HG03095 (cell line): Measurements from ENCODE around the gene LRRC26.

Experiments
- ATAC-seq: cut with Tn5 transposase; IDR thresholded peaks from one replicate; pipeline ENCODE4 v1.9.1; 2021; ENCODE audit warnings: moderate library complexity; ENCODE audit not compliant: unreplicated experiment

Gene LRRC26

DNA sequence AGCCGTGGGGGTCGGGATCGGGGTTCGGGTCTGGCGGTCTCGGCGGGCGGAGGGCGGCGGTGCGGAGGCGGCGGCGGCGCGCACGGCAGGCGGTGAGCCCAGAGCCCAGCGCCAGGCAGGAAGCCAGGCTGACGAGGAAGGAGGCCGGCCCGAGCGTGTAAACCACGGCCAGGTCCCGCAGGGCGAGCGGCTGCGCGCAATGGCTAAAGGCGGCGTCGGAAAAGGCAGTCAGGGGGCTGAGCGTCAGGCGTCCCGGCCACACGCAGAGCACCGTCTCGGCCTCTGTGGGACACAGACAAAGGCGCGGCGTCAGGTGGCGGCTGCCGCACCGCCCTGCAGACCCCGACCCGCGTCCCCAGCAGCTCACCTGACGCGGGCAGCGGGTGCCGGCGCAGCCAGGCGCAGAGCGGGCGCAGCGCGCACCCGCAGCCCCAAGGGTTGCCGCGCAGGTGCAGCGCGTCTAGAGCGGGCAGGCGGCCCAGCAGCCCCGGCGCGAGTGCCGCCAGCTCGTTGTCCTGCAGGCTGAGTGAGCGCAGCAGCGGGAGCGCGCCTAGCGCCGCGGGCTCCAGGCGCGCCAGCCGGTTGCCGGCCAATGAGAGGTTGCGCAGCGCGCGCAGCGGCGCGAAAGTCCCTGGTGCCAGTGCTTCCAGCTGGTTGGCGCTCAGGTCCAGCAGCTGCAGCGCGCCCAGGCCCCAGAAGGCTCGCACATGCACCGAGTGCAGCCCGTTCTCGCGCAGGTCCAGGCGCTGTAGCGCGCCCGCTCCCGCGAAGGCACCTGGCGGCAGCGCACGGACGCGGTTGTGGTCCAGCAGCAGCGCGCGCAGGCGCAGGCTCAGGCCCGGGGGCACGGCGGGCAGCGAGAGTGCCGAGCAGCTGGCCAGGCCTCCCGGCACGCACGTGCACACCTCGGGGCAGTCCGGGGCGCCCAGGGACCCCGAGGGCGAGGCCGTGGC lies 671 bp downstream of the LRRC26 start:
- no peak for ATAC-seq

GRCh38 chr9:137168573-137168903 lies 1.3 kb downstream of the LRRC26 start:
- no peak for ATAC-seq

DNA sequence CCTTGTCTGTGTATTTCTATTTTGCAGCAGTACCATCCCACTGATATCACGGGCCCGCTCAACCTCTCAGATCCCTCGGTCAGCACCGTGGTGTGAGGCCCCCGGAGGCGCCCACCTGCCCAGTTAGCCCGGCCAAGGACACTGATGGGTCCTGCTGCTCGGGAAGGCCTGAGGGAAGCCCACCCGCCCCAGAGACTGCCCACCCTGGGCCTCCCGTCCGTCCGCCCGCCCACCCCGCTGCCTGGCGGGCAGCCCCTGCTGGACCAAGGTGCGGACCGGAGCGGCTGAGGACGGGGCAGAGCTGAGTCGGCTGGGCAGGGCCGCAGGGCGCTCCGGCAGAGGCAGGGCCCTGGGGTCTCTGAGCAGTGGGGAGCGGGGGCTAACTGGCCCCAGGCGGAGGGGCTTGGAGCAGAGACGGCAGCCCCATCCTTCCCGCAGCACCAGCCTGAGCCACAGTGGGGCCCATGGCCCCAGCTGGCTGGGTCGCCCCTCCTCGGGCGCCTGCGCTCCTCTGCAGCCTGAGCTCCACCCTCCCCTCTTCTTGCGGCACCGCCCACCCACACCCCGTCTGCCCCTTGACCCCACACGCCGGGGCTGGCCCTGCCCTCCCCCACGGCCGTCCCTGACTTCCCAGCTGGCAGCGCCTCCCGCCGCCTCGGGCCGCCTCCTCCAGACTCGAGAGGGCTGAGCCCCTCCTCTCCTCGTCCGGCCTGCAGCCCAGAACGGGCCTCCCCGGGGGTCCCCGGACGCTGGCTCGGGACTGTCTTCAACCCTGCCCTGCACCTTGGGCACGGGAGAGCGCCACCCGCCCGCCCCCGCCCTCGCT lies 1.9 kb downstream of the LRRC26 start:
- ATAC-seq = no peak

- ATAC-seq = no peak
Measured at GRCh38 chr9:137167277-137167746, 2.5 kb downstream of the LRRC26 start.

DNA sequence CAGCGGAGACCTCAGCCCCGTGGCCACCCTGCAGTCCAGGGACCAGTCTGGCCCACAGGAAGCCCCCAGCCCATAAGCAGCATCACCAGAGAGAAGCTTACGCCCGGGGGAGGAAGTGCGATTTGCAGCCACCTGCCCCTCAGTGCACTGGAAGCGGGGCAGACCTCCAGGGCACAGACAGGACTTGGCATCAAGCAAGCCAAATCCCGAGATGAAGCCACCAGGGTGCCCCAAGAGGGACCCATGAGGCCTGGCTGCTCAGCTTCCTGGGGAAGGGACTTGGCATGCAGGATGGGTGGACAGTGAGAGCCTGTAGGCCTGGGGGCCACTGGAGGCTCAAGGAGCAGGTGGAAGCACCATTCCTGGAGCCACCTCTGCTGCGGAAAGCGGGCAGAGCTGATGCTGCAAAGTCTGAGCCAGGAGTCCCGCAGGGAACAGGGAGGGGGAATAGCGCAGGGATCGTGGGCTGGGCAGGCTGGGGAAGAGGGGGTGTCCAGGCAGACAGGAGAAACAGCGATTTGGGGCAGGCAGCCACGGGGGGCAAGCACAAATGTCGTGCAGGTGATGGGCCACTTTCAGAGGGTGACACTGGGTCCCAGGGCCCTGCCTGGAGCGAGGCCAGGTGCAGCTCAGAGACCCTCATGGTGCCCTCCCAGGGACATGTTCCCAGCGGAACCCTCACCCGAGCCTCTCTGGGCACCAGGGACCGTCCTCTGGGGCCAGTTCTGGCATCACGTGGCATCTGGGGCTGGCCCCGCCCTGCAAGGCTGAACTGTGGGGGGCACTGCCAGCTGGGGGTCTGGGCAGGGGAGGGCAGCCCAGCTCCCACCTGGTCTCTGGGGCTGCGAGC lies 3.2 kb downstream of the LRRC26 start:
- ATAC-seq = no peak

GRCh38 chr9:137165250-137165836 lies 4.5 kb downstream of the LRRC26 start:
- ATAC-seq = no peak

- ATAC-seq = no peak
Measured at GRCh38 chr9:137164370-137165249, 5.2 kb downstream of the LRRC26 start.

GRCh38 chr9:137163805-137164204 lies 6.0 kb downstream of the LRRC26 start:
- no peak for ATAC-seq

DNA sequence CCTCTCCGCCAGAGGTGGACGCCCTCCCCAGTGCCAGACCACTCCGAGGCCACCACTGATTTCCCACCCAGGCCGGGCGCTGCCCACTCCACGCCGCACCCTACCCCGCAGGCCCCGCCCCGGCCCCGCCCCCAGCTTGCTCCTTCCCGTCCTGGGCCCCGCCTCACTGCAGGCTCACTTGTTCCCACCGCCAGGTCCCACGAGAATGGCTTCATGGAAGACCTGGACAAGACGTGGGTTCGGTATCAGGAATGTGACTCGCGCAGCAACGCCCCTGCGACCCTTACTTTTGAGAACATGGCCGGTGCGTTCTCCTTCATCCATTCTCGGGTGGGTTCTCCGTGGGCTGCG lies 6.5 kb downstream of the LRRC26 start:
- ATAC-seq = no peak

DNA sequence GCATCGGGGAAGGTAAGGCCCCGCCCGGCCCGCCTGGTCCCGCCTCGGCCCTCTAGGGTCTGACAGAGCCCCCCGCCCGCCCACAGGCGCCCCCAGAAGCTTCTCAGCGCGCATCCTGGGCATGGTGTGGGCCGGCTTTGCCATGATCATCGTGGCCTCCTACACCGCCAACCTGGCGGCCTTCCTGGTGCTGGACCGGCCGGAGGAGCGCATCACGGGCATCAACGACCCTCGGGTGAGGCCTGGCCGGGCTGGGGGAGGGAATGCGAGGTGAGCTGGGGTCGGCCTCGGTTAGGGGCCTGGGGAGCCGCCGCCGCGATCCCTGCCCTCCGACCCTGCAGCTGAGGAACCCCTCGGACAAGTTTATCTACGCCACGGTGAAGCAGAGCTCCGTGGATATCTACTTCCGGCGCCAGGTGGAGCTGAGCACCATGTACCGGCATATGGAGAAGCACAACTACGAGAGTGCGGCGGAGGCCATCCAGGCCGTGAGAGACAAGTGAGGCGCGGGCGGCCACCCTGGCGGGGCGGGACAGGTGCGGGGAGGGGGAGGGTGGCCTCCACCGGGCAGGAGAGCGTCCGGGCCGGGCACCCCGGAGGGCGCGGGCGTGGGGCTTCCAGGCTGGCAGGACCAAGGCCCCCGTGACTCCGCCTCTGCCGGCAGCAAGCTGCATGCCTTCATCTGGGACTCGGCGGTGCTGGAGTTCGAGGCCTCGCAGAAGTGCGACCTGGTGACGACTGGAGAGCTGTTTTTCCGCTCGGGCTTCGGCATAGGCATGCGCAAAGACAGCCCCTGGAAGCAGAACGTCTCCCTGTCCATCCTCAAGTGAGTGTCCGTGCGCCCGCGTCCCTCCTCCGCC lies 7.1 kb downstream of the LRRC26 start:
- ATAC-seq = no peak

DNA sequence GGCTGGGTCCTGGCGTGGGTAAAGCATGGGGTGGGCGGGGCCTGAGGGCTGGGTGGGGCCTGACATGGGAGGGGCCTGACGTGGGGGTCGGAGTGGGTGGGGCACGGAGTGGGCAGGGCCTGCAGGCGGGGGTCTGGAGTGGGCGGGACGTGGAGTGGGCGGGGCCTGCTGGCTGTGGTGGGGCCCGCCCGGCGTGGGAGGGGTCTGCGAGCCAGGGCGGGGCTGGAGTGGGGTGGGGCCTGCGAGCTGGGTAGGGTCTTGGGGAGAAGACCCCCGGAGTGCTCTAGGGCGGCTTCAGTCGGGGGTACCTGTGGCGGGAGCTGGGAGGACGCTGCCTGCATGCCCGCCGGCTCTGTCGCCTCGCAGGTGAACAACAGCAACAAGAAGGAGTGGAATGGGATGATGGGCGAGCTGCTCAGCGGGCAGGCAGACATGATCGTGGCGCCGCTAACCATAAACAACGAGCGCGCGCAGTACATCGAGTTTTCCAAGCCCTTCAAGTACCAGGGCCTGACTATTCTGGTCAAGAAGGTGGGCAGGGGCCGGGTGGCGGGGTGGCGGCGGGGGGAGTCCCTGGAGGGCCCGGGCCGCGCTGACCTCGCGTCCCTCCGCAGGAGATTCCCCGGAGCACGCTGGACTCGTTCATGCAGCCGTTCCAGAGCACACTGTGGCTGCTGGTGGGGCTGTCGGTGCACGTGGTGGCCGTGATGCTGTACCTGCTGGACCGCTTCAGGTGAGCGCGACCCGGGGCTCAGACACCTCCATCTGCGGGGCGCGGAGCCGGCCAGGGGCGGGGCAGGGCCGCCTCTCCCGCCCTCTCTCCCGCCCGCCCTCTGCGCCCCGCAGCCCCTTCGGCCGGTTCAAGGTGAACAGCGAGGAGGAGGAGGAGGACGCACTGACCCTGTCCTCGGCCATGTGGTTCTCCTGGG lies 8.0 kb downstream of the LRRC26 start:
- no peak for ATAC-seq

DNA sequence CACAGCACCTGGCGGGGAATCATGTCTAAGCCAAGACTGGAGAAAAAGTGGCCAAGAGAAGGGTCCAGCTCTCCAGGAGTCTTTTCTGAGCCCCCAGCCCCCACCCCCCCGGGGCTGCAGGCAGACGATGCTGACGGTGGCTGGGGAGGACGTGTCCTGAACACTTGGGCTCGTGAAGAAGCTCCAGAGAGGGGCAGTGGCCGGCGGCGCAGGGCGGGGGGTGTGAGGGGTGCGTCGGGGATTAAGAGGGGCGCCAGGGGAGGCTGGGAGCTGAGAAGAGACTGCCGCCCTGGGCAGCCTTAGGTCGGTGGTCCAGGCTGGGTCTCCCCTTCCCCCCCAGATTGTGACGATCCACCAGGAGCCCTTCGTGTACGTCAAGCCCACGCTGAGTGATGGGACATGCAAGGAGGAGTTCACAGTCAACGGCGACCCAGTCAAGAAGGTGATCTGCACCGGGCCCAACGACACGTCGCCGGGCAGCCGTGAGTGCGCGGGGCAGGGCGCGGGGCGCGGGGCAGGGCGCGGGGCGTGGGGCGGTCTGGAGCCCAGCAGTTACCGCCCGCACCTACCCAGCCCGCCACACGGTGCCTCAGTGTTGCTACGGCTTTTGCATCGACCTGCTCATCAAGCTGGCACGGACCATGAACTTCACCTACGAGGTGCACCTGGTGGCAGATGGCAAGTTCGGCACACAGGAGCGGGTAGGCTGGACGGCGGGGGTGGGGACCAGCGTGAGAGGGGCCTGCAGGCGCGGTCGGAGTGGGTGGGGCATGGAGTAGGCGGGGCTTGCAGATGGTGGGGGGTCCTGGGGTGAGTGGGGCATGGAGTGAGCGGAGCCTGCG lies 8.9 kb downstream of the LRRC26 start:
- no peak for ATAC-seq

- no peak for ATAC-seq
Measured at GRCh38 chr9:137160054-137160425, 9.8 kb downstream of the LRRC26 start.

DNA sequence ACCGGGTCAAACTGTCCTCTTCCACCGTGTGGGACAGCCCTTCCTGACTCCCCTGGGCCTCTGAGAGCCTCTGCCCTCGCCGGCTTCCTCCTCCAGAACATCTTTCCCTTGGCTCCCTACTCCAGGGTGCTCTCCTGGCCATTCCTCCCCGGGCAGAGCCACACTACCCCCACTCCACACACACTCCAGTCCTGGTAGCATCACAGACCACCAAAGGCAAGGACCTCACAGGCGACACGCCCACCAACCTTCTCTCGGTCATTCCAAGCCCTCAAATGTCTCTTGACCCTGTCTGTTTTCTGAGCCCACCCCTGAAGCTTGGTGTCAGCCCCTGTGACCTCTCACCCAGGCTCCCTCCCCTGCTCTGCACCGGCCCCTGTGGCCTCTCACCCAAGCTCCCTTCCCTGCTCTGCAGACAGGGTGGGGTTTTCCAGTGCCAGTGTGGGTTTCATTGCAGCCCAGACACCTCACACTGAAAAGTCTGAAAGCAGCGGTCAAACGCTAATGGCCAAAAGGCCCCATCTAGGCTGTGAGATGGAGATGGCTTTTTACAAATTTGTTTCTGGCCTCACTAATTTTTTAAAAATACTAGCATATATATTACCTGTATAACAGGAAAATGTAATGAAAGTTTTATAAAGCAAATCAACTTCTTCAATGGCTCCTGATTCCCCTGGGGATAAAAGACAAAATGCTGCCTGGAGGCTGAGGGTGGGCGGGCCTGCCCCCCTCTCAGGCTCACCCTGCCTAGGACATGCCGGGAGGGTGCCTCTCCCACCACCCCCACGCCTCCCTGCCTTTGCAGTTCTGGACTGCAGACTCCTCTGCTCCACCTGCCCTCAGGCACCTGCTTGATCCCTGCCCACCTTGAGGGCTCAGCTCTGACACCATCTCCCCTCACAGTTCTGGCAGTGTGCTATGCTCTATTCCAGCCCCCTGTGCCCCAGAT lies 10.5 kb downstream of the LRRC26 start:
- no peak for ATAC-seq

- no peak for ATAC-seq
Measured at GRCh38 chr9:137158625-137159024, 11.2 kb downstream of the LRRC26 start.
